Neuronal stem cell (in vitro differentiated cells): ENCODE results near the gene IZUMO4.

Experiments
- DNase-seq: peaks from one replicate; pipeline ENCODE4 v3.0.0-alpha.2; 2013; ENCODE audit warnings: low spot score
- H2AFZ ChIP-seq: one replicate; pipeline ENCODE4 v1.6.1; 2013; ENCODE audit warnings: mild to moderate bottlenecking, low read length, inconsistent platforms
- H2AK5ac ChIP-seq: 2 replicates; pipeline ENCODE4 v1.6.1; 2013; ENCODE audit warnings: low read depth, mild to moderate bottlenecking, inconsistent platforms, low read length, moderate library complexity, mixed read lengths
- H2BK120ac ChIP-seq: 2 replicates; pipeline ENCODE4 v1.6.1; 2013; ENCODE audit warnings: low read depth, mild to moderate bottlenecking, inconsistent platforms, low read length, moderate library complexity, mixed read lengths
- H2BK12ac ChIP-seq: one replicate; pipeline ENCODE4 v1.6.1; 2013; ENCODE audit warnings: low read length, inconsistent platforms
- H2BK15ac ChIP-seq: 2 replicates; pipeline ENCODE4 v1.6.1; 2013; ENCODE audit warnings: mild to moderate bottlenecking, low read length, inconsistent platforms, mixed read lengths
- H2BK5ac ChIP-seq: one replicate; pipeline ENCODE4 v1.6.1; 2013; ENCODE audit warnings: inconsistent platforms, mild to moderate bottlenecking, low read length, moderate library complexity
- H3K14ac ChIP-seq: one replicate; pipeline ENCODE4 v1.6.1; 2013; ENCODE audit warnings: low read length, inconsistent platforms
- H3K18ac ChIP-seq: 2 replicates; pipeline ENCODE4 v1.6.1; 2013; ENCODE audit warnings: low read length, inconsistent platforms
- H3K23ac ChIP-seq: 2 replicates; pipeline ENCODE4 v1.6.1; 2013; ENCODE audit warnings: low read depth, mild to moderate bottlenecking, mixed read lengths, low read length, inconsistent platforms; ENCODE audit not compliant: poor library complexity
- H3K27ac ChIP-seq: replicated peaks from 3 replicates; pipeline ENCODE4 v1.5.1; 2013; ENCODE audit warnings: low read length, inconsistent platforms
- H3K27me3 ChIP-seq, 3 experiments: 2 replicates each; pipeline ENCODE4 v1.6.1; 2013; ENCODE audit warnings: low read length in 3 of 3, mild to moderate bottlenecking in 2 of 3, inconsistent platforms in 1 of 3, low read depth in 1 of 3, mixed read lengths in 1 of 3, moderate library complexity in 1 of 3; ENCODE audit not compliant: control insufficient read depth in 3 of 3, insufficient read depth in 3 of 3
- H3K36me3 ChIP-seq, 2 donors: replicated peaks in 1 of 2; 2 replicates each; pipeline ENCODE4 v1.6.1; 2013; ENCODE audit warnings: low read length in 2 of 2; ENCODE audit not compliant: control insufficient read depth in 2 of 2, insufficient read depth in 2 of 2
- H3K4ac ChIP-seq: 2 replicates; pipeline ENCODE4 v1.6.1; 2013; ENCODE audit warnings: inconsistent platforms, mild to moderate bottlenecking, low read length, moderate library complexity
- H3K4me1 ChIP-seq, 2 donors: 1 replicate in 1 of 2; 2 replicates in 1 of 2; pipeline ENCODE4 v1.6.1; 2013; ENCODE audit warnings: low read length in 2 of 2, low read depth in 1 of 2; ENCODE audit not compliant: control insufficient read depth in 2 of 2, insufficient read depth in 1 of 2
- H3K4me2 ChIP-seq: one replicate; pipeline ENCODE4 v1.6.1; 2013; ENCODE audit warnings: mild to moderate bottlenecking, low read length, inconsistent platforms; ENCODE audit not compliant: insufficient read depth, poor library complexity, severe bottlenecking
- H3K4me3 ChIP-seq, 2 donors: 2 replicates each; pipeline ENCODE4 v1.5.1; 2013; ENCODE audit warnings: low read length in 2 of 2, mild to moderate bottlenecking in 2 of 2, inconsistent platforms in 1 of 2, moderate library complexity in 1 of 2
- H3K79me1 ChIP-seq: one replicate; pipeline ENCODE4 v1.6.1; 2013; ENCODE audit warnings: low read depth, mild to moderate bottlenecking, inconsistent platforms, low read length, moderate library complexity
- H3K9ac ChIP-seq: one replicate; pipeline ENCODE4 v1.6.1; 2013; ENCODE audit warnings: mild to moderate bottlenecking, low read depth, low read length, inconsistent platforms; ENCODE audit not compliant: poor library complexity
- H3K9me3 ChIP-seq, 2 donors: replicated peaks in 1 of 2; 2 replicates each; pipeline versions ENCODE3 to v1.6.1; 2013; ENCODE audit warnings: low read length in 2 of 2, mild to moderate bottlenecking in 2 of 2, inconsistent platforms in 1 of 2, low read depth in 1 of 2, mixed read lengths in 1 of 2, moderate library complexity in 1 of 2; ENCODE audit not compliant: control insufficient read depth in 2 of 2, insufficient read depth in 1 of 2
- H4K8ac ChIP-seq: one replicate; pipeline ENCODE4 v1.6.1; 2013; ENCODE audit warnings: low read depth, mild to moderate bottlenecking, inconsistent platforms, low read length, moderate library complexity
- H4K91ac ChIP-seq: one replicate; pipeline ENCODE4 v1.6.1; 2013; ENCODE audit warnings: low read length, low read depth, mild to moderate bottlenecking, inconsistent platforms; ENCODE audit not compliant: poor library complexity
- WGBS, 2 donors: extraction: QIAGEN DNeasy Blood & Tissue Kit; methylation state at CpG; one replicate each; pipeline ENCODE4 v1.1.7; 2013; ENCODE audit warnings: missing lambda C conversion rate in 2 of 2, mixed read lengths in 1 of 2; ENCODE audit not compliant: insufficient read length in 2 of 2, insufficient replicate concordance in 1 of 2; ENCODE audit errors: extremely low coverage in 2 of 2; 5-methylcytosine and 5-hydroxymethylcytosine counted together

IZUMO4 gene

GRCh38 chr19:2121416-2122051 is 24.8 kb downstream of the IZUMO4 start:
- H3K4ac ChIP-seq = no peak overlapping the region
- H3K36me3 ChIP-seq = peaks cover 66 to 95% of the 10 kb centered on the region in 2 donors
- no peaks in the 10 kb centered on the region for H3K27me3 ChIP-seq
- no peaks in the 10 kb centered on the region for H3K4me1 ChIP-seq
- no peak overlapping the region for H3K4me2 ChIP-seq
- DNase-seq = no peak
- no peak overlapping the region for H3K9ac ChIP-seq
- no peak overlapping the region for H3K27ac ChIP-seq
- no peak overlapping the region for H4K91ac ChIP-seq
- H3K18ac ChIP-seq = no peak overlapping the region
- no peak overlapping the region for H2BK5ac ChIP-seq
- peaks cover 9% of the 10 kb centered on the region for H3K79me1 ChIP-seq
- H3K9me3 ChIP-seq = no peaks in the 10 kb centered on the region
- H3K4me3 ChIP-seq = no peak overlapping the region
- H2BK120ac ChIP-seq = no peak overlapping the region
- no peak overlapping the region for H2BK15ac ChIP-seq
- H2BK12ac ChIP-seq = no peak overlapping the region
- no peak overlapping the region for H2AK5ac ChIP-seq
- no peak overlapping the region for H3K14ac ChIP-seq
- H3K23ac ChIP-seq = no peak overlapping the region
- H2AFZ ChIP-seq = no peak overlapping the region
- no peak overlapping the region for H4K8ac ChIP-seq
- WGBS, 2 donors = no CpG with 5 or more reads among the region's 27 CpGs

DNA sequence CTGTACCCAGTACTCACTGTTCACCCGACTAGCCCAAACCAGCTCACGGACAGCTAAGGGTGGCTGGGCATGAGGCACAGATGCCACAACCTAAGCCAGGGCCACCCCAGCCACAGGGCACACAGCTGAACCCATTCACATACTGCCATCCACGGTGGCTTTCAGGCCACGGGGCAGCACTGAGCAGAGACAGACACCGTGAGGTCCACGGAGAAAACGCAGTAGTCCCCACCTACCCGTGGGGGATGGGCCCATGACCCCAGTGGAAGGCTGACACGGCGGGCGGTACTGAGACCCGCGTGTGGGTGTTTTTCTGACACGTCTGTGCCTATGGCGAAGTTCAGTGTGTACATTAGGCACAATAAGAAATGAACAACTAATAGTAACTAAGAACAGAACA is 25.5 kb downstream of the IZUMO4 start:
- H3K9me3 ChIP-seq = no peaks in the 10 kb centered on the region
- no peak overlapping the region for H2AK5ac ChIP-seq
- H3K18ac ChIP-seq = no peak overlapping the region
- no peak for DNase-seq
- no peak overlapping the region for H3K9ac ChIP-seq
- no peak overlapping the region for H2BK120ac ChIP-seq
- no peak overlapping the region for H3K4ac ChIP-seq
- H3K23ac ChIP-seq = no peak overlapping the region
- peaks cover 61 to 95% of the 10 kb centered on the region in 2 donors for H3K36me3 ChIP-seq
- no peak overlapping the region for H2BK15ac ChIP-seq
- H3K27ac ChIP-seq = no peak overlapping the region
- H2AFZ ChIP-seq = no peak overlapping the region
- WGBS, 2 donors = no CpG with 5 or more reads among the region's 15 CpGs
- no peaks in the 10 kb centered on the region for H3K4me1 ChIP-seq
- H3K79me1 ChIP-seq = peaks cover 9% of the 10 kb centered on the region
- H3K27me3 ChIP-seq = no peaks in the 10 kb centered on the region
- H3K4me3 ChIP-seq = no peak overlapping the region
- no peak overlapping the region for H4K8ac ChIP-seq
- no peak overlapping the region for H2BK12ac ChIP-seq
- no peak overlapping the region for H4K91ac ChIP-seq
- no peak overlapping the region for H3K14ac ChIP-seq
- no peak overlapping the region for H2BK5ac ChIP-seq
- no peak overlapping the region for H3K4me2 ChIP-seq

GRCh38 chr19:2122982-2123381 is 26.3 kb downstream of the IZUMO4 start:
- H3K14ac ChIP-seq = no peak overlapping the region
- no peak overlapping the region for H3K9ac ChIP-seq
- no CpG with 5 or more reads among the region's 10 CpGs for WGBS, 2 donors
- H3K9me3 ChIP-seq = no peaks in the 10 kb centered on the region
- H3K23ac ChIP-seq = no peak overlapping the region
- H3K4ac ChIP-seq = no peak overlapping the region
- H3K79me1 ChIP-seq = peaks cover 9% of the 10 kb centered on the region
- no peak overlapping the region for H2BK15ac ChIP-seq
- H3K4me2 ChIP-seq = no peak overlapping the region
- H3K18ac ChIP-seq = no peak overlapping the region
- no peak overlapping the region for H4K91ac ChIP-seq
- no peaks in the 10 kb centered on the region for H3K4me1 ChIP-seq
- H2BK5ac ChIP-seq = no peak overlapping the region
- peaks cover 60 to 95% of the 10 kb centered on the region in 2 donors for H3K36me3 ChIP-seq
- no peak overlapping the region for H2AFZ ChIP-seq
- H2BK12ac ChIP-seq = no peak overlapping the region
- no peak overlapping the region for H3K27ac ChIP-seq
- no peak overlapping the region for H2AK5ac ChIP-seq
- no peak overlapping the region for H2BK120ac ChIP-seq
- no peak overlapping the region for H3K4me3 ChIP-seq
- DNase-seq = no peak
- H3K27me3 ChIP-seq = no peaks in the 10 kb centered on the region
- H4K8ac ChIP-seq = no peak overlapping the region

- H2BK5ac ChIP-seq = peak overlapping the region; percentile 66
- DNase-seq = peak; percentile 30
- WGBS, 2 donors = no CpG with 5 or more reads among the region's 25 CpGs
- no peaks in the 10 kb centered on the region for H3K4me1 ChIP-seq
- no peak overlapping the region for H3K18ac ChIP-seq
- no peak overlapping the region for H4K8ac ChIP-seq
- H3K14ac ChIP-seq = no peak overlapping the region
- H3K36me3 ChIP-seq = peaks cover 54 to 89% of the 10 kb centered on the region in 2 donors
- H2AFZ ChIP-seq = no peak overlapping the region
- H3K9me3 ChIP-seq = no peaks in the 10 kb centered on the region
- H2BK12ac ChIP-seq = no peak overlapping the region
- no peak overlapping the region for H3K27ac ChIP-seq
- no peak overlapping the region for H2BK120ac ChIP-seq
- H3K4me3 ChIP-seq = no peak overlapping the region
- H3K9ac ChIP-seq = peak overlapping the region; percentile 50
- H3K4ac ChIP-seq = no peak overlapping the region
- peak overlapping the region; percentile 65 for H3K23ac ChIP-seq
- H3K79me1 ChIP-seq = peaks cover 9% of the 10 kb centered on the region
- no peak overlapping the region for H3K4me2 ChIP-seq
- H4K91ac ChIP-seq = no peak overlapping the region
- H2AK5ac ChIP-seq = no peak overlapping the region
- H3K27me3 ChIP-seq = no peaks in the 10 kb centered on the region
- no peak overlapping the region for H2BK15ac ChIP-seq
Measured at GRCh38 chr19:2123682-2124387, 27.1 kb downstream of the IZUMO4 start.
